SU-DHL-6 (cell line): ENCODE results near the gene EIF2B5.

Experiments
- H2AFZ ChIP-seq: fragments of 200-600 bp; sonication (generic); 2 replicates; pipeline ENCODE4 v1.6.1; 2014; ENCODE audit warnings: low read depth, mild to moderate bottlenecking, moderate library complexity, mixed read lengths, antibody characterized with exemption, low read length; ENCODE audit not compliant: severe bottlenecking
- H3F3A ChIP-seq: fragments of 200-600 bp; shearing (Covaris generic); 2 replicates; pipeline ENCODE4 v1.6.0; 2016; ENCODE audit warnings: antibody characterized with exemption, mild to moderate bottlenecking; ENCODE audit not compliant: insufficient read depth
- H3K27ac ChIP-seq: fragments of 200-600 bp; sonication (generic); 2 replicates; pipeline ENCODE4 v1.5.1; 2016; ENCODE audit warnings: low read depth, mild to moderate bottlenecking, low read length, moderate library complexity, mixed read lengths
- H3K27me3 ChIP-seq: fragments of 200-600 bp; sonication (generic), shearing (Covaris generic); 2 replicates; pipeline ENCODE4 v1.6.0; 2014; ENCODE audit warnings: mild to moderate bottlenecking, low read length
- H3K36me3 ChIP-seq: fragments of 200-600 bp; sonication (generic); 2 replicates; pipeline ENCODE4 v1.6.1; 2014; ENCODE audit warnings: mild to moderate bottlenecking, low read length, mixed read lengths
- H3K4me2 ChIP-seq: fragments of 300-600, 200-600 bp; shearing (Covaris generic), sonication (generic); 2 replicates; pipeline ENCODE4 v1.6.0; 2014; ENCODE audit warnings: low read length, low read depth, mild to moderate bottlenecking; ENCODE audit not compliant: poor library complexity, severe bottlenecking
- H3K4me3 ChIP-seq: fragments of 200-600 bp; sonication (generic); 2 replicates; pipeline ENCODE4 v1.5.1; 2014; ENCODE audit warnings: antibody characterized with exemption, low read length, mild to moderate bottlenecking, mixed read lengths; ENCODE audit not compliant: insufficient read depth, poor library complexity, severe bottlenecking
- H3K79me2 ChIP-seq: fragments of 200-600 bp; sonication (generic); 2 replicates; pipeline ENCODE4 v1.6.1; 2014; ENCODE audit warnings: mild to moderate bottlenecking, low read length, moderate library complexity; ENCODE audit not compliant: insufficient read depth
- H3K9ac ChIP-seq: fragments of 200-600 bp; sonication (generic); 2 replicates; pipeline ENCODE4 v1.7.0; 2014; ENCODE audit warnings: mild to moderate bottlenecking, low read length
- H3K9me2 ChIP-seq: fragments of 200-600 bp; sonication (generic); replicated peaks from 2 replicates; pipeline ENCODE4 v1.6.1; 2014; ENCODE audit warnings: low read length; ENCODE audit not compliant: insufficient read depth
- H3K9me3 ChIP-seq: fragments of 200-600 bp; sonication (generic); 2 replicates; pipeline ENCODE4 v1.6.1; 2014; ENCODE audit warnings: low read length, mixed read lengths; ENCODE audit not compliant: insufficient read depth
- H4K20me1 ChIP-seq: fragments of 200-600 bp; sonication (generic); 2 replicates; pipeline ENCODE4 v1.6.1; 2014; ENCODE audit warnings: low read depth, mild to moderate bottlenecking, antibody characterized with exemption, low read length, moderate library complexity, mixed read lengths
- CTCF ChIP-seq: fragments of 200-600 bp; sonication (generic); IDR thresholded peaks from one replicate; pipeline ENCODE4 v1.5.1; 2017; ENCODE audit warnings: antibody characterized with exemption, mild to moderate bottlenecking, low read length, moderate library complexity; ENCODE audit not compliant: insufficient read depth, poor library complexity, severe bottlenecking
- EZH2phosphoT487 ChIP-seq: fragments of 200-600 bp; sonication (generic), shearing (Covaris generic); conservative IDR thresholded peaks from 2 replicates; pipeline ENCODE4 v1.6.1; 2018; ENCODE audit warnings: mild to moderate bottlenecking, antibody characterized with exemption, low read length, moderate library complexity, mixed read lengths

Gene EIF2B5

GRCh38 chr3:184126006-184126405 lies 9.2 kb upstream of the EIF2B5 start:
- Histone ChIP-seq H3F3A (no peaks in the 10 kb centered on the region), H2AFZ (no peak overlapping the region), H3K27me3 (no peaks in the 10 kb centered on the region), H3K79me2 (no peaks in the 10 kb centered on the region), H3K9ac (no peak overlapping the region), H3K4me2 (no peak overlapping the region), H3K36me3 (no peaks in the 10 kb centered on the region), H3K9me3 (no peaks in the 10 kb centered on the region), H3K4me3 (no peak overlapping the region), H3K9me2 (no peaks in the 10 kb centered on the region), H3K27ac (no peak overlapping the region), H4K20me1 (no peaks in the 10 kb centered on the region)
- TF ChIP-seq CTCF (no peak), EZH2phosphoT487 (no peak)

DNA sequence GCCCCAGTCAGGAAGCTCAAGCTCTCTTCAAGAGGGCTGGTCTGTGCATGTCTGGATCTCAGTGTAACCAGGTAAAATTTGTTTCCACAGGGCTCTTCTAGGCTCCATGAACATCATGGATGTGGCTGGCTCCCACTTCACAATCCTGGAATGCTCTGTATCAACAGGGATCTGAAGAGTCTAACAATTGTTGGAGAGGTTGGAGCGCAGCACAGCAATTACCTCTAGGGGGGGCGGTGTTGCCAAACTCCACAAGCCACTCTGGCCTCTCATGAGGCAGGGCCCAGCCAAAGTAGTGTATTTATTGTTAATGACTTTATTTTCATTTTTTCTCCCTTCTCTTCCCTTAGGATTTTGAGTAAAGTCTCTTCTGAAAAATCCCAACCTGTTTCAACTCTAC lies 6.1 kb upstream of the EIF2B5 start:
- H3F3A ChIP-seq, result peaks cover 9% of the 10 kb centered on the region; the same call in 1 of the 2 replicates
- no peak overlapping the region for H3K4me2 ChIP-seq
- no peak overlapping the region for H2AFZ ChIP-seq

GRCh38 chr3:184132945-184133344 lies 2.2 kb upstream of the EIF2B5 start:
- H3K27ac ChIP-seq, result no peak overlapping the region
- TF ChIP-seq CTCF (no peak), EZH2phosphoT487 (no peak)
- H2AFZ ChIP-seq, result no peak overlapping the region
- H3K9me3 ChIP-seq, result no peaks in the 10 kb centered on the region
- no peak overlapping the region for H3K4me3 ChIP-seq
- no peak overlapping the region for H3K4me2 ChIP-seq
- no peak overlapping the region for H3K9ac ChIP-seq
- H3K27me3 ChIP-seq, result no peaks in the 10 kb centered on the region
- H3K36me3 ChIP-seq, result no peaks in the 10 kb centered on the region
- H3K9me2 ChIP-seq, result no peaks in the 10 kb centered on the region
- H3K79me2 ChIP-seq, result peaks cover 37% of the 10 kb centered on the region
- H4K20me1 ChIP-seq, result no peaks in the 10 kb centered on the region
- peaks cover 17% of the 10 kb centered on the region; the same call in 1 of the 2 replicates for H3F3A ChIP-seq

More for the DNA sequence above, 6.1 kb upstream of the EIF2B5 start:
- Histone ChIP-seq H3K4me3 (no peak overlapping the region), H4K20me1 (no peaks in the 10 kb centered on the region), H3K9me2 (no peaks in the 10 kb centered on the region), H3K79me2 (no peaks in the 10 kb centered on the region), H3K9ac (no peak overlapping the region), H3K27me3 (no peaks in the 10 kb centered on the region), H3K36me3 (no peaks in the 10 kb centered on the region), H3K27ac (no peak overlapping the region), H3K9me3 (no peaks in the 10 kb centered on the region)
- TF ChIP-seq EZH2phosphoT487 (no peak), CTCF (peak; percentile 50)
